ENCODE data around the gene TMEM259. TPM values are rescaled to one million over a fixed set of nuclear protein-coding genes. Genes with fewer than 3 reads are reported as not detected.
A peak's percentile ranks its signal among the peaks of the same experiment; 100 is the strongest.
"Not testable (repeated sequence)": the region's sequence is repeated elsewhere in the genome, so short reads cannot be mapped to it uniquely, and the experiment has no call there.

TMEM259 gene
- total RNA-seq, 1 donor from 2014 or later = 31.7 TPM

GRCh38 chr19:1027650-1028061, 6.7 kb upstream of the TMEM259 start:
- Histone ChIP-seq H3K27me3 (no peaks in the 10 kb centered on the region), H3K79me2 (ENCODE audit: low read depth) (peaks cover 51% of the 10 kb centered on the region), H3K4me3 (peak overlapping the region; percentile 92), H3F3A (ENCODE audit: low read depth) (peaks cover 48% of the 10 kb centered on the region), H3K4me2 (peak overlapping the region; percentile 94), H3K9me3 (ENCODE audit: low read depth) (no peaks in the 10 kb centered on the region), H3K36me3 (no peaks in the 10 kb centered on the region), H4K20me1 (ENCODE audit: low read depth) (peaks cover 56% of the 10 kb centered on the region), H3K9ac (peak overlapping the region; percentile 92), H3K27ac (peak overlapping the region; percentile 95), H2AFZ (replicated peaks) (no peak overlapping the region), H3K4me1 (no peaks in the 10 kb centered on the region)
- Mint-ChIP-seq H3K4me3 (peak overlapping the region; percentile 96), H3K27ac (peak overlapping the region; percentile 94), H3K36me3 (peaks cover 9% of the 10 kb centered on the region), H3K4me1 (peaks cover 12% of the 10 kb centered on the region), H3K27me3 (ENCODE audit: insufficient read depth, low read depth) (peaks cover 3% of the 10 kb centered on the region), H3K9me3 (no peaks in the 10 kb centered on the region)
- no peak for TF ChIP-seq CTCF (IDR thresholded peaks at IDR 0.05)
- TF ChIP-seq EZH2phosphoT487 (IDR thresholded peaks at IDR 0.05) = no peak
- no peak for TF ChIP-seq EZH2 (IDR thresholded peaks at IDR 0.05)
- DNase-seq (ENCODE audit: low spot score) = peak; percentile 63

DNA sequence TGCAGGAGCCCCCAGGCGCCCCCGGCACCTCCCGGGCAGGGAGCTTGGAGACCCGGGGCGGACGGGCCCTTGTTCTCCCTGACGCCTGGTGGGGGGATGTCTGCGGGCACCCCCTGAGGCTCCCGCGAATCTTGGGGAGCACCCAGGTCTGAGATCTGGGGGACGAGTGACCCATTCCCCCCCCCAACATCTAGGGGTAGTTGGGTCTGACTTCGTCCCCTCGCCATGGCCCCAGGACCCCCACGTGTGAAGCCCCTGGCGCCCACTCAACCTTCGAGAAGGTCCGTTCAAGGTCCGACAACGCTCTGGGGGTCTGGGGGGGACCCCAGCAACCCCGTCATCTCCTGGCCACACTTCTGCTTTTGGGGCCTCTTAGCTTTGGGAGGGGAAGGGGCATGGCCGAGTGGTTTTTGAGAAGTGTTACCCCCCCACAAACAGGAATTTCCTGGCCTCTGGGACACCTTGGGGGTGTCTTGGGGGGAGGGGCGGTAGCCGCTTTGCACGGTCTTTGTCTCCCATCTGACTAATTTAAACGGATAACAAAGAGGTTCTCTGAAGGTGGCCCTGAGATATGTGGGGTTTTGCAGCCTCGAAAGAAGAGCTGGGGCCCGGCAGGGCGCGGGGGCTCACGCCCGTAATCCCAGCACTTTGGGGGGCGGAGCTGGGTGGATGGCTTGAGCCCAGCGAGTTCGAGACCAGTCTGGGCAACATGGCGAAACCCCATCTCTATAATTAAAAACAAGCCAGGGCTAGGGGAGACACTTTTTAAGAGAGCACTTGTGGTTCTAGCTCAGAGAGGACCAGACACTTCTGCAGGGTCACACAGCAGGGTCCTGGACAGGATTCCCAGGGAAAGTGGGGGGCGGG, 6.1 kb upstream of the TMEM259 start:
- H3K79me2 ChIP-seq (ENCODE audit: low read depth) = peaks cover 51% of the 10 kb centered on the region
- H4K20me1 ChIP-seq (ENCODE audit: low read depth) = peaks cover 49% of the 10 kb centered on the region
- no peaks in the 10 kb centered on the region for H3K4me1 ChIP-seq
- peak overlapping the region; percentile 95 for H3K27ac ChIP-seq
- Mint-ChIP-seq H3K36me3 (peaks cover 3% of the 10 kb centered on the region), H3K9me3 (no peaks in the 10 kb centered on the region), H3K4me3 (peak overlapping the region; percentile 96), H3K4me1 (peaks cover 12% of the 10 kb centered on the region), H3K27ac (peak overlapping the region; percentile 99), H3K27me3 (ENCODE audit: insufficient read depth, low read depth) (peaks cover 3% of the 10 kb centered on the region)
- no peaks in the 10 kb centered on the region for H3K36me3 ChIP-seq
- H3K9me3 ChIP-seq (ENCODE audit: low read depth) = no peaks in the 10 kb centered on the region
- peaks cover 52% of the 10 kb centered on the region for H3F3A ChIP-seq (ENCODE audit: low read depth)
- peak overlapping the region; percentile 92 for H3K9ac ChIP-seq
- H3K4me2 ChIP-seq = peak overlapping the region; percentile 94
- TF ChIP-seq EZH2 (IDR thresholded peaks at IDR 0.05) = no peak
- no peak for TF ChIP-seq EZH2phosphoT487 (IDR thresholded peaks at IDR 0.05)
- TF ChIP-seq CTCF (IDR thresholded peaks at IDR 0.05) = no peak
- peak; percentile 81 for DNase-seq (ENCODE audit: low spot score)
- H2AFZ ChIP-seq (replicated peaks) = no peak overlapping the region
- no peaks in the 10 kb centered on the region for H3K27me3 ChIP-seq
- H3K4me3 ChIP-seq = peak overlapping the region; percentile 92

- peak; percentile 94 for DNase-seq (ENCODE audit: low spot score)
- H3F3A ChIP-seq (ENCODE audit: low read depth) = peaks cover 56% of the 10 kb centered on the region
- peaks cover 46% of the 10 kb centered on the region for H4K20me1 ChIP-seq (ENCODE audit: low read depth)
- peak within 1 kb of the TSS; percentile 95 for H3K27ac ChIP-seq
- Mint-ChIP-seq H3K36me3 (peaks cover 2% of the 10 kb centered on the region), H3K4me1 (peaks cover 17% of the 10 kb centered on the region), H3K4me3 (peak within 1 kb of the TSS; percentile 96), H3K9me3 (no peaks in the 10 kb centered on the region), H3K27me3 (ENCODE audit: insufficient read depth, low read depth) (peaks cover 10% of the 10 kb centered on the region), H3K27ac (peak within 1 kb of the TSS; percentile 100)
- H3K27me3 ChIP-seq = no peaks in the 10 kb centered on the region
- peak within 1 kb of the TSS; percentile 94 for H3K4me2 ChIP-seq
- no peaks in the 10 kb centered on the region for H3K9me3 ChIP-seq (ENCODE audit: low read depth)
- H3K4me1 ChIP-seq = no peaks in the 10 kb centered on the region
- H3K9ac ChIP-seq = peak within 1 kb of the TSS; percentile 92
- TF ChIP-seq CTCF (IDR thresholded peaks at IDR 0.05) = no peak
- TF ChIP-seq EZH2 (IDR thresholded peaks at IDR 0.05) = no peak
- no peak for TF ChIP-seq EZH2phosphoT487 (IDR thresholded peaks at IDR 0.05)
- peak within 1 kb of the TSS; percentile 92 for H3K4me3 ChIP-seq
- peak within 1 kb of the TSS; percentile 11 for H2AFZ ChIP-seq (replicated peaks)
- H3K79me2 ChIP-seq (ENCODE audit: low read depth) = peaks cover 46% of the 10 kb centered on the region
- no peaks in the 10 kb centered on the region for H3K36me3 ChIP-seq
Observed at GRCh38 chr19:1025960-1026782, 5.2 kb upstream of the TMEM259 start, which contains the start of gene CNN2. Gene CNN2 (plus strand): TSS chr19:1026608. CDS start chr19:1026662, 54 bp downstream.

DNA sequence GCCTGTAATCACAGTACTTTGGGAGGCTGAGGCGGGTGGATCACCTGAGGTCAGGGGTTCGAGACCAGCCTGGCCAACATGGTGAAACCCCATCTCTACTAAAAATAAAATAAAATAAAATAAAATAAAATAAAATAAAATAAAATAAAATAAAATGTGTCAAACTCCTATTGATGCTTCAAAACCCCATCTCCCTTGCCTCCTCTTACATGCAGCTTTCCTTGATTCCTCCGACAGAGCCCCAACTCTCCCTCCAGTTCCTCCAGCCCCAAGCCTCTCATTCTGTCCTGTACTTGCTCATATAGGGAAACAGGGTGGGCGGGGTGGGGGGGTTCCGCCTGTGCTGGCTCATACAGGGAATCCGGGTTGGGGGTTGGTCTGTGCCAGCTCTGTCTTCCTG, 4.2 kb upstream of the TMEM259 start:
- Mint-ChIP-seq H3K4me3 (peak overlapping the region; percentile 71), H3K4me1 (peaks cover 19% of the 10 kb centered on the region), H3K27me3 (ENCODE audit: insufficient read depth, low read depth) (peaks cover 11% of the 10 kb centered on the region), H3K27ac (peak overlapping the region; percentile 80)
- DNase-seq (ENCODE audit: low spot score); H3K9me3 Mint-ChIP-seq; H3K4me2 ChIP-seq; H3K9me3 ChIP-seq (ENCODE audit: low read depth); H3K4me1 ChIP-seq; H3K9ac ChIP-seq; H3K36me3 ChIP-seq; H3K27me3 ChIP-seq; H2AFZ ChIP-seq (replicated peaks); H3K4me3 ChIP-seq; H3K36me3 Mint-ChIP-seq: not testable (repeated sequence)
- Histone ChIP-seq H3K27ac (peak overlapping the region; percentile 86), H3F3A (ENCODE audit: low read depth) (peaks cover 56% of the 10 kb centered on the region), H3K79me2 (ENCODE audit: low read depth) (peaks cover 44% of the 10 kb centered on the region), H4K20me1 (ENCODE audit: low read depth) (peaks cover 41% of the 10 kb centered on the region)

DNA sequence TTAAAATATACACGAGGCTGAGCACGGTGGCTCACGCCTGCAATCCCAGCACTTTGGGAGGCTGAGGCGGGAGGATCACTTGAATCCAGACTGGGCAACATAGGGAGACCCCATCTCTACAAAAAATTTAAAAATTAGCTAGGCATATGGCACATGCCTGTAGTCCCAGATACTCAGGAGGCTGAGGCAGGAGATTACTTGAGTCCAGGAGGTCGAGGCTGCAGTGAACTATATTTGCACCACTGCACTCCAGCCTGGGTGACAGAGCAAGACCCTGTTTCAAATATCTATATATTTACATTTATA, 2.9 kb upstream of the TMEM259 start:
- not testable (repeated sequence) for H3K27me3 ChIP-seq
- peak overlapping the region; percentile 52 for H3K4me3 Mint-ChIP-seq

More for the DNA sequence above, 2.9 kb upstream of the TMEM259 start:
- not testable (repeated sequence) for H2AFZ ChIP-seq (replicated peaks); H3K9ac ChIP-seq; H3K36me3 Mint-ChIP-seq; H3K4me3 ChIP-seq; H3K4me2 ChIP-seq; DNase-seq (ENCODE audit: low spot score); H3K9me3 Mint-ChIP-seq; H3K9me3 ChIP-seq (ENCODE audit: low read depth); H3K27ac ChIP-seq; H3K36me3 ChIP-seq; H3K27ac Mint-ChIP-seq
- Mint-ChIP-seq H3K27me3 (ENCODE audit: insufficient read depth, low read depth) (peaks cover 11% of the 10 kb centered on the region), H3K4me1 (peaks cover 26% of the 10 kb centered on the region)
- H4K20me1 ChIP-seq (ENCODE audit: low read depth) = peaks cover 41% of the 10 kb centered on the region
- peaks cover 12% of the 10 kb centered on the region for H3K4me1 ChIP-seq
- peaks cover 58% of the 10 kb centered on the region for H3F3A ChIP-seq (ENCODE audit: low read depth)
- H3K79me2 ChIP-seq (ENCODE audit: low read depth) = peaks cover 44% of the 10 kb centered on the region

All from neural progenitor cell (in vitro differentiated cells).